Measurements from ENCODE around the gene FARSA. TPM values are rescaled to one million over a fixed set of nuclear protein-coding genes. Genes with fewer than 3 reads are reported as not detected.

The FARSA gene
- 44.8 and 67.8 TPM in 2 replicates for total RNA-seq

DNA sequence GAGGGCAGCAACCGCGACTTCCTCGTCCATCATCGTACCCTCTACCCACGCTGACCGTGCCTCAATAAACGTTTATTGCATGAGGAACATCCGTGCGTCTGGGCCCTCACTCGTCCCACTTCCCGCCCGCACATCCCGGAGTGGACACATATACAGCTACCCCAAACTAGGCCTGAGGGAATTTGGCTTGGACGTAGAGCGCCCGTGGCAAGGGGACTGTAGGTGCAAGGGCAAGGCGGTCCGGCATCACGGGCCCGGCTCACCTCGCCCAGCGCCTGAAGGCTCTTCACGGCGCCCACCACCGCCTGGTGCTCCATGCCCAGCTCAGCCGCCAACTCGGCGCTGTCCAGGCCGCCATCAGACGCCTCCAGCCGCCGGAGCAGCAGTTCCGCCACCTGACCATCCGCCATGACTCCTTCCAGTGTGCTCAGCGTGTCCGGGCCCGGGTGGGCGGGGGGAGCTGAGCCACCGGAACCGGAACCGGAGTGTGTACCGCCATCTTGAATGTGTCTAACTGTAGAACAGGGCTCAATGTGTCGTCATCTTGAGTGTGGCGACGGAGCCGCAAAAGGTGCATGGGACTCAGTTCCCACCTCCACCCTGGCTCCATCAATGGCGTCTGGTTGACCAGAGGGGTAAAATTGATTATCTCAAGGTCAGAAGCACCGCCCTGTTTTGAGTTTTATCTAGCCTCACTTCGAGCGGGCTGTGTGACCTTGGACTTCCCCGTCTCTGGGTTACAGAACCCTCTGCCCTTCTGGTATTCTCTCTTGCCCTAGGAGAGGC lies at the start of gene FARSA:
Gene FARSA, minus strand, starts transcription at position 425 of the 786 bp plus-strand sequence. Its CDS starts 15 bp downstream, at position 410.

DNA sequence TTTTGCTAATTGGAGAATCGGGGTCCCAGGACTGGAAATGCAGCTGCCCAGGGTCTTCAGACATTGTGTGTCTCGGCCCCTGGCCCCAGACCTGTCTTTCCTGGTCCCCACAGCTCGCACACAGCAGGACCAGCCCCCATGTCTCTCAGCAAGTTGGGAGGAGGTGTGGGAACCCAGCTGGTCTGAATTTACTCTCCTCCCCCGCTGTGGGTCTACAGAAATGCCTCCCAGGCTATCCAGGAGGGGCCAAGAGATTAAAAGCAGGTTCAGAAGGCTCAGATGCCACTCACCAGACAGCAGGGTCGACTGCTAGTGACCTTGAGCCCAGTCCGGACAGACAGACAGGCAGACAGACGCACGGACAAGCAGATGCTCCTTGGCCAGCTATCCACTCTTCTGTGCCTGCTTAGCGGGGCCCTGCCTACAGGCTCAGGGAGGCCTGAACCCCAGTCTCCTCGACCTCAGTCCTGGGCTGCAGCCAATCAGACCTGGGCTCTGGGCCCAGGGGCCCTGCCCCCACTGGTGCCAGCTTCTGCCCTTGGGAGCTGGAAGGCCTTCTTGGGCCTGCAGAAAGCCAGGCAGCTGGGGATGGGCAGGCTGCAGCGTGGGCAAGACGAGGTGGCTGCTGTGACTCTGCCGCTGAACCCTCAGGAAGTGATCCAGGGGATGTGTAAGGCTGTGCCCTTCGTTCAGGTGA lies 35.9 kb upstream of the FARSA start, which contains the start of gene DAND5:
Gene DAND5, plus strand, starts transcription at position 285 of the 697 bp plus-strand sequence. Its CDS starts 85 bp downstream, at position 370.

DNA sequence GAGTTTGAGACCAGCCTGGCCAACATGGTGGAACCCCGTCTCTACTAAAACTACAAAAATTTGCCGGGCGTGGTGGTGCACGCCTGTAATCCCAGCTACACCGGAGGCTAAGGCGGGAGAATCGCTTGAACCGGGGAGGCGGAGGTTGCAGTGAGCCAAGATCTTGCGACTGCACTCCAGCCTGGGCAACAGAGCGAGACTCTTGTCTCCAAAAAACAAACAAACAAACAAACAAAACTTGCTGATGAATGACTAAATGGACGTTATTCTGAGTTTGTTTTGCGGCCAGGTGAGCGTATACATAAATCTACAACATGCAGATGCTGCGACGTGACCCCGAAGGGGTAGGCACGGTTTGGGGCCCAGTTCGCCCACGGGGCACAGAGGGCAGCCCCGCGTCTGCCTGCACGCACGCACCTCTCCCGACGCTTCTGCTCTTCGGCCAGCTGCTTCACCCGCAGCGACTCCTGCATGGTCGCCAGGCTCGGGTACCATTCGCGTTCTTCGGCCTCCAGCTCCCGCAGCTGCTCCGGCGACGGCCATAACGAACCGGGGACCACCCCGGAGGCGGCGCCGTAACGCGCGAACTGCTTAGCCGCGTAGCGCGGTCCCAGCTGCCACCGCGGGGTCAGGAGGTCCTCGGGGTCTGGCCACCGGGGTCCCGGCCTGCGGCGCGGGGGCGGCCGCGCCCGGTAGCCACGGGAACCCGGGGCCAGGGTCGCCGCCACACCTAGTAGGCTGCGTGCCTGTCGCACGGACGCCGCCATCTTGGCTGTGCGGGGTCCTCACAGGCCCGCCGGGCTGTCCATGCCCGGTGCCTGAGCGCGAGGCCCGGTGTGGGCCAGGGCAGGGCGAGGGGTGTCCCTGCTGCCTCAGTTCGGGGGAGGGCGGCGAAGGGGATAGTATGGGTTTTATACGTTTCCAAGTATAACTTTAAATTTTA lies 23.2 kb upstream of the FARSA start, which contains the start of gene GADD45GIP1:
Gene GADD45GIP1, minus strand, starts transcription at position 778 of the 943 bp plus-strand sequence. Its CDS starts 11 bp downstream, at position 767.

DNA sequence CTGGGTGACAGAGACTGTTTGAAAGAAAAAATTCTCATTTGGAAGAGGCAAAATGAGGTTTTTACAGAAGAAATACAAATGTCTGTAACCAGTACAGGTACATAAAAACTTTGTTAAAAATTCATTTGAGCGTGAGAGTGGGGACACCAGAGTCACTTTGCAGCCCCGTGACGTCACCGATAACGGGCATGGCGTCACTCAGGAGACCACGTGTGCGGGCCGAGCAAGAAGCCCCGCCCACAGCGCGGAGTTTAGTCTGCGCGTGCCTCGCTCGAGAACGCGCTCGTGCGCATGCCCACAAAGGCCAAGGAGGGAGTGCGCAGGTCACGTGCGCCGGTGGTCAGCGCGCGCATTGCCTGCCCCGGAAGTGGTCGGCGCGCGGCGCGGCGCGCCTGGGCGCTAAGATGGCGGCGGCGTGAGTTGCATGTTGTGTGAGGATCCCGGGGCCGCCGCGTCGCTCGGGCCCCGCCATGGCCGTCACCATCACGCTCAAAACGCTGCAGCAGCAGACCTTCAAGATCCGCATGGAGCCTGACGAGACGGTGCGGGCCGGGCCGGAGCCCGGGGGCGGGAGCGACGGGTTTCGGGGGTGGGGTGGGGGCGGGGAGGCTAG lies 12.1 kb upstream of the FARSA start, which contains the start of gene RAD23A:
Gene RAD23A, plus strand, starts transcription at position 384 of the 613 bp plus-strand sequence. Its CDS starts 87 bp downstream, at position 471.

DNA sequence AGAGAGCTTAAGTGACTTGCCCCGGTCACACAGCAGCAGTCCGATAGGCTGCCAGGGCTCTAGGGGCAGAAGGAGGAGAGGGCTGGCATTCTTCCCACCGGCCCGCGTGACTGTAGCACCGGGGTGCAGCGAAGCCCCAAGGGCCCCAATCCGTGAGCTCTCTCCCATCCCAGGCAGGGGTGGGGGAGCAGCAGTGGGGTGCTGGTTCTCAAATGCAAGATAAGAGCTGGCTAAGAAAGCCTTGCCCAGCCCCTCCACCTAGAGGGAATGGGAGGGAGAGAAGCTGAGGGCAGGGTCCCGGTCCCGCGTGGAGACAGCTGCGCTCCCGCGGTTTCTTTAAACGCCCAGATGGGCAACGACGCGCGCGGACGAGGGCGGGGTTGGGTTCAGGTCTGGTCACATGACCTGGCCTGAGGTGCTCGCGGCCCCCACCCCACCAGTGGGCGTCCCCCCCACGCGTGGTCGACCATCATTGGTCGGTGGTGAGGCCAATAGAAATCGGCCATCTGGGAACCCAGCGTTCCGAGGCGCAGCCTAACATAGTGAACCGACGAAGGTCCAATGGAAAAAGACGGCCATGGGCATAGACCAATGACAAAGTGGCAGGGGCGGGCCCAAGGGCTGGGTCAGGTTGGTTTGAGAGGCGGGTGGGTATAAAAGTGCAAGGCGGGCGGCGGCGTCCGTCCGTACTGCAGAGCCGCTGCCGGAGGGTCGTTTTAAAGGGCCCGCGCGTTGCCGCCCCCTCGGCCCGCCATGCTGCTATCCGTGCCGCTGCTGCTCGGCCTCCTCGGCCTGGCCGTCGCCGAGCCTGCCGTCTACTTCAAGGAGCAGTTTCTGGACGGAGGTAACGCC lies 4.6 kb upstream of the FARSA start, which contains the start of gene CALR:
Gene CALR, plus strand, starts transcription at position 683 of the 852 bp plus-strand sequence. Its CDS starts 71 bp downstream, at position 754.

DNA sequence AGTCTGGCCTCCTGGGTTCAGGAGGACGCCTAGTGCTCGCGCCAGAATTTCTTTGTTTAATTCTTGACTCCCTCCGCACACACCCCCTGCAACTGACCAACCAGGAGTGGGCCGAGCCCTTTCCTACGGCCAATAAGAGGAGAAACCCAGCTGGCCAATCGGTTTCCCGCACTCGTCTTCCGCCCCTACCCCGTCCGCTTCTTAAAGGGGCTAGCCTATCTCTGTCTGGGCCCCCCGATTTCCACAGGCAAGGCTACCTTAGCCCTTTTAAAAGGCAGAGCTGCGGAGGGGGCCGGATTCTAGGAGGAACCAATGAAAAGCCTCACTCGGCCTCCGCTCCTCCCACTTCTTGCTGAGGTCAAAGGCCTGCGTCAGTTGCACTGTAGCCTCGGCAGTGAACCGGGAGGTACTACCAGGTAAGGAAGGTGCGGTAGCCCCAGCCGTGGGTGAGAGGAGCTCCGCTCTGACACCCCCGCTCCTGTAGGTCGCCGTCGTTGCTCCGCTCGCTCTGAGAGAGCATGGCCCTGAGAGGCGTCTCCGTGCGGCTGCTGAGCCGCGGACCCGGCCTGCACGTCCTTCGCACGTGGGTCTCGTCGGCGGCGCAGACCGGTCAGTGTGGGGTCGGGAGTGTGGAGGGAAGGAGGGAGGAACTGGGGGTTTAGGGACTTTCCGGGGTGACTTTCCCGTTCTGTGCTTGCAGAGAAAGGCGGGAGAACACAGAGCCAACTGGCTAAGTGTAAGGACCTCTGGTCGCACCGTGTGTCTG lies 42.5 kb downstream of the FARSA start, which contains the start of gene GCDH:
Gene GCDH, plus strand, starts transcription at position 374 of the 766 bp plus-strand sequence. Its CDS starts 145 bp downstream, at position 519.

DNA sequence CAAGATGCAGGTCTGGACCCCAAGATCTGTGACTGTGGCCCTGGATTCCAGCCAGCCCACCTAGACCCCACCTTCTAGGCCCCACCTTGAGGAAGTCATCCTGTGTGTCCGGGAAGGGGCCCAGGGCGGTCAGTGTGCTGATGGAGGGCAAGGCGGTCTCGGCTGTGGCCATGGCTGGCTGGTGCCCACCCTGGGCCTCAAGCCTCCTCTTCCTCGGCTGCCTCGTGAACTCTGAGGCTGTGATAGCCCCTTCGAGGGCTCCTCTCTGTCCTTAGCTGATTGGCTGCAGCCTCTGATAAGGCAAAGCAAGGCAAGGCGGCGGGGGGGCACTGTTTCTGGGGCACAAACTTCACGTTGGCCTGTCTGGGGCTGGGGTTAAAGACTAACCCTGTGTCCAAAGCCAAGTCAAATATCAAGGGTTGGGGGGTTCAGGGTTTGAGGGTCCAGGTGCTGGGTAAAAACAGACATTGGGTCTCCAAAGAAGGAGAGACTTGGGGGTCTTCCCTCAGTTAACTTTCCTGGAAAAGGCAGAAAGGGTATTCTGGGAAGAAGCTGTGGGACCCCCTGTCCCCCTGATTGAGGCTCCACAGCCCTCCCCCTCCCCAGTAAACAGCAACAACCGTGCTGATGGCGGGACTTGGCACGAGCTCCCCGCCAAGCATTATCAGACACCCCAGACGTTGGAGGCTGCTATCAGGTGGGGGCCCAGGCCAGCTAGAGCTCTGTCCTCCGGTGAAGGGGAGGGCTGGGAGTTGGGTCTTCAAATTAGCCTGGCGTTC lies 46.4 kb downstream of the FARSA start, which contains the start of gene KLF1:
Gene KLF1, minus strand, starts transcription at position 233 of the 779 bp plus-strand sequence. Its CDS starts 61 bp downstream, at position 172.

DNA sequence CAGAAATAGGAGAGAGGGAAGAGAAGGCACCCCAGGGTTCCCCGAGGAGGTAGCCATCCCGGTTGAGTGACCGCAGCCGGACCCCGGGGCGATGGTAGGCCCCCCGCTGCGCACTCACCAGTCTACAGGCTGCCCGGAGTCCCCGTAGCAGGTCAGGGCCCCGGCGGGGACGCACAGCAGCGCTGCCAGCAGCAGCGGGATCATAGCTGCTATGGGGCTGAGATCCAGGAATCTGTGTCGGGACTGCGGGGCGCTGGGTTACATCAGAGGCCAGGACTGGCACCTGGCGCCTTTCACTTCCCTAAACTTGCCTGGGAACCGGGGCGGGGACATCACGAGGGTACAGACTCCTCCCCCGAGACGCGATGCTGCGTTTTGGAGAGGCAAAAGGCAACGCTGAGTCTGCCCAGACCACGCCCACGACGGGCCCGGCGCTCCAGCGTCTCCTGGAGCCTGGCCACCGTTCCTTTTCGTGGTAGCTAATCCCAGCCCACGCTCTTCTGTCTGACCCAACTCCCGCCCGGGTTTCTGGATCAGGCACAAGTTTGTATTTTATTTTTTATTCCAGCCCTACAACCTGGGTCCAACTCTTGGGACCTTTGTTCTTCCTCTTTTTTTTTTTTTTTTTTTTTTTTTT lies 52.2 kb downstream of the FARSA start, which contains the start of gene DNASE2:
Gene DNASE2, minus strand, starts transcription at position 278 of the 637 bp plus-strand sequence. Its CDS starts 74 bp downstream, at position 204.

Other genes starting within 250 kb of the FARSA start
- not detected in 2 replicates for gene GNG14, start 245.7 kb downstream of the FARSA start, total RNA-seq
- 4.4 and 5.5 TPM in 2 replicates for gene FBXW9, start 237.1 kb downstream of the FARSA start, total RNA-seq
- 20.9 and 53.7 TPM in 2 replicates for gene TNPO2, start 209.8 kb downstream of the FARSA start, total RNA-seq
- gene TRIR, start 199.0 kb downstream of the FARSA start, total RNA-seq, result 142 and 167 TPM in 2 replicates
- 66.6 and 79.8 TPM in 2 replicates for gene GET3, start 196.2 kb downstream of the FARSA start, total RNA-seq
- gene BEST2, start 181.9 kb downstream of the FARSA start, total RNA-seq, result not detected in 2 replicates
- 7.4 and 19.0 TPM in 2 replicates for gene HOOK2, start 158.2 kb downstream of the FARSA start, total RNA-seq
- gene JUNB, start 142.2 kb downstream of the FARSA start, total RNA-seq, result 36.8 and 49.2 TPM in 2 replicates
- 164 and 210 TPM in 2 replicates for gene PRDX2, start 131.9 kb downstream of the FARSA start, total RNA-seq
- gene THSD8, start 131.6 kb downstream of the FARSA start, total RNA-seq, result not detected in 2 replicates
- gene RNASEH2A, start 127.1 kb downstream of the FARSA start, total RNA-seq, result 19.6 and 25.7 TPM in 2 replicates
- gene RTBDN, start 99.1 kb downstream of the FARSA start, total RNA-seq, result not detected in 2 replicates
- gene MAST1, start 95.2 kb downstream of the FARSA start, total RNA-seq, result 0.16 and 1.0 TPM in 2 replicates
- 15.4 and 19.4 TPM in 2 replicates for gene DNASE2, start 52.3 kb downstream of the FARSA start, total RNA-seq
- gene KLF1, start 46.5 kb downstream of the FARSA start, total RNA-seq, result 0.06 TPM in 1 of 2 replicates, not detected in the other
- gene GCDH, start 42.6 kb downstream of the FARSA start, total RNA-seq, result 16.0 and 21.7 TPM in 2 replicates
- 0.44 and 0.49 TPM in 2 replicates for gene SYCE2, start 14.4 kb downstream of the FARSA start, total RNA-seq
- 1,348 and 1,646 TPM in 2 replicates for gene CALR, start 4.9 kb upstream of the FARSA start, total RNA-seq
- gene RAD23A, start 12.2 kb upstream of the FARSA start, total RNA-seq, result 51.8 and 102 TPM in 2 replicates
- gene GADD45GIP1, start 23.5 kb upstream of the FARSA start, total RNA-seq, result 20.0 and 20.4 TPM in 2 replicates
- under 0.01 and 0.06 TPM in 2 replicates for gene DAND5, start 35.9 kb upstream of the FARSA start, total RNA-seq
- gene NFIX, start 61.8 kb upstream of the FARSA start, total RNA-seq, result 2.1 and 13.0 TPM in 2 replicates
- gene LYL1, start 169.1 kb upstream of the FARSA start, total RNA-seq, result 23.5 and 32.2 TPM in 2 replicates
- 22.3 and 40.7 TPM in 2 replicates for gene TRMT1, start 183.0 kb upstream of the FARSA start, total RNA-seq
- 39.0 and 57.4 TPM in 2 replicates for gene NACC1, start 184.6 kb upstream of the FARSA start, total RNA-seq
- gene STX10, start 216.7 kb upstream of the FARSA start, total RNA-seq, result 51.8 and 72.5 TPM in 2 replicates
- gene IER2, start 216.7 kb upstream of the FARSA start, total RNA-seq, result 16.4 and 23.8 TPM in 2 replicates